NCI-H2196 (cell line): Measurements from ENCODE around the gene FGD3.
"Not testable (repeated sequence)": the region's sequence is repeated elsewhere in the genome, so short reads cannot be mapped to it uniquely, and the experiment has no call there.

Source experiments
- DNase-seq: peaks from one replicate; lab custom pipeline; 2025; ENCODE audit not compliant: unreplicated experiment; lab: John Stamatoyannopoulos, UW

FGD3 gene, protein sequence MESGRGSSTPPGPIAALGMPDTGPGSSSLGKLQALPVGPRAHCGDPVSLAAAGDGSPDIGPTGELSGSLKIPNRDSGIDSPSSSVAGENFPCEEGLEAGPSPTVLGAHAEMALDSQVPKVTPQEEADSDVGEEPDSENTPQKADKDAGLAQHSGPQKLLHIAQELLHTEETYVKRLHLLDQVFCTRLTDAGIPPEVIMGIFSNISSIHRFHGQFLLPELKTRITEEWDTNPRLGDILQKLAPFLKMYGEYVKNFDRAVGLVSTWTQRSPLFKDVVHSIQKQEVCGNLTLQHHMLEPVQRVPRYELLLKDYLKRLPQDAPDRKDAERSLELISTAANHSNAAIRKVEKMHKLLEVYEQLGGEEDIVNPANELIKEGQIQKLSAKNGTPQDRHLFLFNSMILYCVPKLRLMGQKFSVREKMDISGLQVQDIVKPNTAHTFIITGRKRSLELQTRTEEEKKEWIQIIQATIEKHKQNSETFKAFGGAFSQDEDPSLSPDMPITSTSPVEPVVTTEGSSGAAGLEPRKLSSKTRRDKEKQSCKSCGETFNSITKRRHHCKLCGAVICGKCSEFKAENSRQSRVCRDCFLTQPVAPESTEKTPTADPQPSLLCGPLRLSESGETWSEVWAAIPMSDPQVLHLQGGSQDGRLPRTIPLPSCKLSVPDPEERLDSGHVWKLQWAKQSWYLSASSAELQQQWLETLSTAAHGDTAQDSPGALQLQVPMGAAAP

DNA sequence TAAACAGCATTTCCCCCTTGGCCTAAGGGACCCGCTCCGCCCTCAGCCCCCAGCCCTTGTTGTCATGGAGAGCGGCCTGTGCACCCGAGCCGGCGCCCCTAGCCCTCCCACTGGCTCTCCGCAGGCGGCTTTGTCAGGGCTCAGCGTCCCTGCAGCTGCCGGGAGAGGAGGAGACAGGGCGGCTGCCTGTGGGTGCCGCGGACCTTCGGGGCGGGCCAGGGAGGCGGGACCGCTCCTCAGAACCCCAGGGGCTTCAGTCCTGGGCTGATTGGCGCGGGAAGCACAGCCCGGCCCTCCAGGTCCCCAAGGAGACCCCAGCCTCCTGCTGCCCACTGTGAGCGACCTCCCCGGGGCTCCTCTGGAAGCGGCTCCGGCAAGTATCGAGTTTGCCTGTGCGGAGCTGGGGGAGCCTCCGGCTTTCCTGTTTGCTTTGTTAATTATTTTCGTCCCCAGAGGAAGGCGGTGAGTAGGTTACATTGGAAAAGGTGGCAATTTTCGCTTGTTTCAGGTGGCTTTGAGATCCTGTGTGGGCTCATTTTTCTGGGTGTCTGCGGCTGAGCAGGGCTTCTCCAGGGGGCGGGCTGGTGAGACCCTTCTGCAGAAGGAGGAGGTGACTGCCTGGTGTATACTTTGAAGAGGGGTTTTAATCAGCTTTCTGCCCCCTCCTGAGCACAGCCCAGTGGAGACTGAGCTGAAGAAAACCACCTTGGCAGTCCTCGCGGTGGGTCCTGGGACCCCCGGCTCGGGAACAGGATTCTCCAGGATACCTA lies at the start of gene FGD3:
FGD3 (plus strand) TSS at position 256 of the 770 bp plus-strand sequence. CDS start 28,734 bp downstream, outside the sequence.
- peak; percentile 37 for DNase-seq

DNA sequence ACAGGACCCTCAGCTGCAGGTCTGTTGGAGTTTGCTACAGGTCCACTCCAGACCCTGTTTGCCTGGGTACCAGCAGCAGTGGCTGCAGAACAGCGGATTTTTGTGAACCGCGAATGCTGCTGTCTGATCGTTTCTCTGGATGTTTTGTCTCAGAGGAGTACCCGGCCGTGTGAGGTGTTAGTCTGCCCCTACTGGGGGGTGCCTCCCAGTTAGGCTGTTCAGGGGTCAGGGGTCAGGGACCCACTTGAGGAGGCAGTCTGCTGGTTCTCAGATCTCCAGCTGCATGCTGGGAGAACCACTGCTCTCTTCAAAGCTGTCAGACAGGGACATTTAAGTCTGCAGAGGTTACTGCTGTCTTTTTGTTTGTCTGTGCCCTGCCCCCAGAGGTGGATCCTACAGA lies 42.2 kb upstream of the FGD3 start:
- DNase-seq = not testable (repeated sequence)

DNA sequence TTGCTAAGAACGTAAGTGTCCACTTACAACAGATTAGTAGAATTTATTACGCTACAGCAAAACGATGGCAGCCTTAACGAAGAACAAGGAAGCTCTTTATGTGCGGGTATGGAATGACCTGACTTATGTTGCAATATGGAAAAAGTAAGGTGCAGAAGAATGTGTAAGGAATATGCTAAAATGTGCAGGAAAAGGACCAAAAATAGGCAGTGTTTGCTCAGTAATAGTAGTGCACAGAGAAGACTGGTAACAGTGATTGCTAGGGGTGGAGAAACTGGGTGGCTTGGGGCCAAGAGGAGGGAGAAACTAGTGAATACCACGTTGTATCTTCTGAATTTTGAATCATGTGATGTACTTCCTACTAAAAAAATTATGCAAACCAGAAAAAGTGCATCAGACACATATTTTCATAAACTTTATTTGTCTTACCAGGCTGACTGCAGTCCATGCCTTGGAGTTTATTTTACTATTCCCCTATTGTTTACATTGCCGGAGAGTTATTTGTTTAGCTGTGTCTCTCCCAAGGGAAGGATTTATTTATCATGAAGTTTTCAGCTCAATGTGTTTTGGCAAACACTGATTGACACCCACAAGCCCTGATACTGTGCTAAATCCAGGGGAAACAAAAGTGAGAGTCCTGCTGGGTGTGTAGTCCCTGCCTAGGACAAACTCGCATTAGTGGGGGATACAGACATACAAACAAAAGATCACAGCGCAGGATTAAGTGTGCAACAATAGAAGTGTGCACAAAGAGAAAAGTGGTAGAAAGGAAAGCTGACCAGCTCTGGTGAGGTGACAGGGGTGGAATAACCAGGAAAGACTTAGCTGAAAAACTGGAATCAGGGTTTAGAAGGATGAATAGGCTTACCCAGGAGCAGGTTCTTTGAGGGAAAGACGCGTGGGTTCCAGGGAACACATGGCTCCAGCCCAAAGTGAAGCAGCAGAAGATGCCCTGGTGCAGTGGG lies 35.5 kb upstream of the FGD3 start:
- DNase-seq = peak; percentile 2

DNA sequence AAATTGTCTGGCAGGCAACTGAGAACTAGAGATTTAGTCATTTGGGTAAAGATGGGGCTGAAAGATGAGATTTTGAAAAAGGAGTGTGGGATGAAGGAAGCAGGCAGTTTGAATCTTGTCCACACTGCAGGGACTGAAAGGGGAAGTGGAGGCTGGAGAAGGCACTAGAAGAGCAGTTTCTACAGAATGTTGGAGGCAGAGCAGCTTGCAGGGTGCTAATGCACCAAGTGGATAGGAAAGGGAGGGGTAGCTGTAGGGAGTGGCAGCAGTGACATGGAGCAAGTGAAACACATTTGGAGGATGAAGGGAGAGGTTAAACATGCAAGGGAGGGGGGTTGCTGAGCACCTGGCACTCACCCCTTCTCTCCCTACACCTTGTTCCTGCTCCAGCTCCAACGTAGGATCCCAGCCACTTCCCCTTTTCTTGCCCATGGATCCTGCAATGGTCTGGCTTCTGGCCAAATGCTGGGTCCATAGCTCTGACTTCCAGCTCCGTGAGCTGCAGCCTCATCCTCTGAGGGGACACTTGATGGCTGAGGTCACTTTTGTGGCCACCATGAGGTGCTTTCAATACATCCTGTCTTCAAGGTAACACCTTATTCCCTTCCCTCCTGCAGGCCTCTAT lies 30.0 kb upstream of the FGD3 start:
- DNase-seq = no peak

DNA sequence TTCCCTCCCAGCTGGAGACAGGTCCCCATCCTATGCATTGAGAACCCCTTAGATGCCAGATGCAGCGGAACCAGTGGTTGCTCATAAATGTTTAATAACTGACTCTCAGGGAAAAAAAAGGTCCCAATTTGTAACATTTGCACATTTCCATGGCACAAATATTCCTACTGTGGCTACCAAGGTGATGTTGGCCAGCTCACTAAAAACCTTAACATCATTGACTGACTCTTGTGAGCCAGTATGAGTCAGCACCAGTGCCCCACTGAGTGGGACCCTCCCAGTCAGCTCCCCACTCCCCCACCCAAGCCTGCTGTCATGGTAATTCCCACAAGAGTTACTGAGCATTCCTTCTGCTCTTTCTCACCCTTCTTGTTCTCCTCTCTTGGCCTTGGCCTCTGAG lies 26.9 kb upstream of the FGD3 start:
- DNase-seq = no peak

DNA sequence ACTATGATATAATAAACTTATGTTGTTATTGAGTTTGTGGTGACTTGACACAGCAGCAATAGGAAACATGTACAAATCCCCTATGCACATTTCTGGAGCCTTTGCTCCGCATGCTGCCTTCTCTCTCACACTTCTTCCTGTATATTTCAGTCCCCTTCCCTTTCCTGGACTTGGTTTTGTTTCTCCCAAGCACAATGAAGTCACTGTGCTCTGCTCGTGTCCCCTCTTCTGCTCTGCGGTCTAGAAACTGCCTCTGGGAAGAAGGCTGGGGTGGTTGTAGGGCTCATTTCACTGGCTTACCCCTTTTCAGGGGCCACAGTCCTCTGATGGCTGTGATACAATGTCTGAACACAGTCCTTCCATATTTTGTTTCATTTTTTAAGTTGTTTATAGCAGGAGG lies 15.7 kb upstream of the FGD3 start:
- no peak for DNase-seq

DNA sequence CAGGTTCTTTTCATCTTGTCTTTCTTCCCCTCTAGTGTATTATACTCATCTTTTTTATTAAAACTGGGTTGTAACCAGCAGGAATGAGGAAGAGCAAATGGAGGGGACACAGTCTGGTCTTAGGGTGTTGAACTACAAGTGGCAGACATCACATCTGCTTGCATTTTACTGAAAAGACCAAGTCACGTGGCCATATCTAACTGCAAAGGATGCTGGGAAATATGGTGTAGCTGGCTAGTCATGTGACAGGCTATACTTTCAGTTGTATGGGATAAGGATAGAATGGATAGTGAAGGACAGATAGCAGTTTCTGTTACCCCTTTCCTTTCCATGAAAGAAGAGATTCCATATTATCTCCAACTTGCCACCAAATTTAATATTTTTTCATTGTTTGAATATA lies 13.0 kb upstream of the FGD3 start:
- DNase-seq = no peak

DNA sequence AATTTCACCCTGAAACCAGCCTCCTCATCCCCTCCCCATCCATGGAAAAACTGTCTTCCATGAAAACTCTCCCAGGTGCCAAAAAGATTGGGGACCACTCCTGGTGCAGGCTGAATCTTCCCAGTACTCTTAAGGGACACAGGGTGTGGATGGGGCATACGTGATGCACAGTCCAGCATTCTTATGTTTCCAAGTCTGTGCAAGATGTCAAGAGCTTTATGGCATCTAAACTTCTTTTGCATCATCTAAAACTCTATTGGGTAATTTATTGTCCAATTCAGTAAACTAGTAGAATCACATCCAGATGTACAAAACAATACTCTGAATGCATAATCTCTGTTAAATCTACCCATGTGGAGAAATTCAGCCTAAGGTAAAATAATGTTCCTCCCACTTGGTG lies 9.3 kb upstream of the FGD3 start:
- DNase-seq = no peak

DNA sequence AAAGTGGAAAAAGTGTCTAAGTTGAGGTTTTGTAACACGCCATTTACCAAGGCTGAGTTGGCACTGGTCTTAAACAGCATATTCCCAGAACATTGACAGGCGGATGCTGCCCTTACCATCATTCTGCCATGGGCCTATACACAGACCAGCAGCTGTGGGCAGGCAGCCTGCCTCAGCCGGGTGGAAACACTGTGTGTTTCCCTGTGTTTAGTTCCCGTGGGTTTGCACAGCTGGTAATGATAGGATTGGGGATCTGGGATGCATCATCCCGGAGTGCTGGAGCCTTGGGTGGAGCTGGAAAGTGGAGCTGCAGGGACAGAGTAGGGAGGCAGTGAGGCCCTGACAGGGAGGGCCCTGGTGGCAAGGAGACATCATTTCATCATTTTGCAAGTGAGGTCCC lies 5.5 kb upstream of the FGD3 start:
- no peak for DNase-seq

DNA sequence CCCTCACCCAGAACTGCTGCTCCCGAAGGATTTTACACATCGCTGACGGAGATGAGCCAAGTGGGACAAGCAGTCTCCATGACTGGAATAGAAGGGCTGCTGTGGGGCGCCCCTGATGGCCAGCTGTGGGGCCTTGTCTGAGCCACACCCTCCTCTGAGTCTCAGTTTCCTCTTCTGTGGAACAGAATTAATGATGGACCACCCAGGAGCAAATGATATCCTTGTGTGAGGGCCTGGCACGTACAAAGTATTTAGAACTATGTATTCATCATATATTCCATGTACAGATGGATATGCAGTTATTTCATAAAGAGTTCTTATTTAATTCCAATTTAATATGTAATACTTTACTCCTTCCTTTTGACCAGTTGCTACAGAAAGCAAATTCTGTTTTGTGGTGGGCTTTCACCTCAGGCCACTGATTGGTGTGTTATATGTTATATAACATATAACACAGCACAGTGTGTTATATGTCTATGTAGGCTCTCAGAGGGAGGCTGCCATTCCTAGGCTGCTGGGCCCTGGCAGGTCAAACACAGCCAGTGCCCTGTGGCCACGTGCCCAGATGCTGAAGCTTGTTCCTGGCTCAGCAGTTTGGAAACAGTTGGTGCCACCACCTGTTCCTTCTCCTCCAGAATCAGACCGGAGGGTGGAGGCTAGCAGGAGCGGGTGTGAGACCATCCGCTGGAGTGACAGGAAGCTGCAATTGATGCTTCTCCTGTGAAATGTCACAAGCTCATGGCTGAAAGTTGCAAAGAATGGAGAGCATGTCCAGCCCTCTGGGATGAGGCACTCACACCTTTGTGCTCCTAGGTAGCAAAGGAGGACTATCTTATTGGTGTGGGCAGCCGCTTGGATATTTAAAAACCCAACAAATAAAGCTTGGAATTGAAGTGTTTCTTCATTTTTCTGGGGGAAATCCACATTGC lies 4.4 kb upstream of the FGD3 start:
- DNase-seq = peak; percentile 44

DNA sequence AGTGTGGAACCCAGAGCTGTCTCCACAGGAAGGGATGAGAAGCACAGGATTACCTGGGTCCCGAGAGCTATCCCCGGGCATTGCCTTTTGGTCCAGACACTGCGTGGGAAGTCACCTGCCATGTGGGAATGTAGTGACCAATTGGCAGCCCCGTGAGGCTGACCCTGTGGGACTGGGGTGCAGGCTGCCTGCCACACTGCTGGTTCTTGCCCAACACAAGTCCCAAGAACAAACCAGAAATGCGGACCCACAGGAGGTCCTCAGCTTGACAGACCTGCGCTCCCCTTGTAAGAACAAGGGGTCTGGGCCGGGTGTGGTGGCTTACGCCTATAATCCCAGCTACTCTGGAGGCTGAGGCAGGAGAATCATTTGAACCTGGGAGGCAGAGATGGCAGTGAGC lies 2.4 kb upstream of the FGD3 start:
- DNase-seq = no peak

DNA sequence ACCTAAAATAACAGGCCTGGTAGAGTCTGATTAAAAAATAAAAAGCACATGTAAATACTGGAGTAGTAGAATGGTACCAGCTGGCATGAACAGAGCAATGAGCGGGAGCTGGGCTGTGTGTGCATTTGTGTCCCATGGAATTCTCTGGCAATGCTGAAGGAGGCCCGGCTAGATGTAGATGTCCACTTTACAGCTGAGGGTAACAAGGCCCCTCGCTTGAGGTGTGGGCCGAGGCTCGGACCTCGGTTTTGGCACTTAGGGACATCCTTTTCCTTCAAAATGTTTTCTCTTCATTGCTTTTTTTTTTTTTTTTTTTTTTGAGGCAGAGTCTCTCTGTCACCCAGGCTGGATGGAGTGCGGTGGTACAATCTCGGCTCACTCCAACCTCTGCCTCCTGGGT lies 1.5 kb upstream of the FGD3 start:
- no peak for DNase-seq

DNA sequence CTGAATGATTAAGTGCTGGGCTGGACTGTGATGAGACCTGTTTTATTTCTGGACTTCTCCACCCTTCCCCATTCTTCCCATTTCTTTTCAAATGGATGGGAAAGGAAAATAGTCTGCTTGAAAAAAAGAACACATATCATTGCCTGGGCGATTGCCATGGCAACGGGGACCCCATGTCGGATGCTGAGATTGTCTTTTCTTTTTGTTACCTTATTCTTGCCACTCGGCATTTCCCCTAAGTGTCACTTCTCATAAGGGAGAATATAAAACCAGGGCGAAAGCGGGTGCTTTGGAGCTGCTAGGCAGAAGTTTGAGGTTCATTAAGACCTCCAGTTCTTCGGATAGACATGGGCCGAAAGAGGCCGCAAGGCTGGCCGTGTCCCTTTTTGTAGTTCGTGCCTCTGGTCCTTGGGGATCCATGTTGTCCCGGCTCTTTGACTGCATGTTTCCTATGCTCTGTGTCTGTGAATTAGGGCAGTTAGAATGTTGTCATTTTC lies 763 bp downstream of the FGD3 start:
- no peak for DNase-seq

DNA sequence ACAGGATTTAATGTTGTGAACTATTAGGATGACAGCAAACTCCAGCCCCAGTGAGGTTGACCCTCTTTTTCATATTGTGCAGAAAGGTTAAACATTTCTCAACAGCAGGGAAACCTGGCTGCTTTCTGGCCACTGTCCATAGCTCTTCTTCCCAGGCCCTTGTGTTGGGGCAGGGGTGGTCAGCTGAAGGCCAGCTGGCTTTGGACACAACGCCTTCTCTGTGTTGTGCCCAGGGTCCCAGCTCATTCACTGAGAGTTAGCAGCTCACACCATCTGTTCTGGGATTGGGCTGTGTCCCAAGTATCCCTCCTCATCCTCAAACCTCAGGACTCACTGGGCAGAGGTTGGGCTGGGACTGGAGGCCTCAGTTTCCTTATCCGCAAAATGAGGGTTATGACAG lies 1.3 kb downstream of the FGD3 start:
- no peak for DNase-seq

DNA sequence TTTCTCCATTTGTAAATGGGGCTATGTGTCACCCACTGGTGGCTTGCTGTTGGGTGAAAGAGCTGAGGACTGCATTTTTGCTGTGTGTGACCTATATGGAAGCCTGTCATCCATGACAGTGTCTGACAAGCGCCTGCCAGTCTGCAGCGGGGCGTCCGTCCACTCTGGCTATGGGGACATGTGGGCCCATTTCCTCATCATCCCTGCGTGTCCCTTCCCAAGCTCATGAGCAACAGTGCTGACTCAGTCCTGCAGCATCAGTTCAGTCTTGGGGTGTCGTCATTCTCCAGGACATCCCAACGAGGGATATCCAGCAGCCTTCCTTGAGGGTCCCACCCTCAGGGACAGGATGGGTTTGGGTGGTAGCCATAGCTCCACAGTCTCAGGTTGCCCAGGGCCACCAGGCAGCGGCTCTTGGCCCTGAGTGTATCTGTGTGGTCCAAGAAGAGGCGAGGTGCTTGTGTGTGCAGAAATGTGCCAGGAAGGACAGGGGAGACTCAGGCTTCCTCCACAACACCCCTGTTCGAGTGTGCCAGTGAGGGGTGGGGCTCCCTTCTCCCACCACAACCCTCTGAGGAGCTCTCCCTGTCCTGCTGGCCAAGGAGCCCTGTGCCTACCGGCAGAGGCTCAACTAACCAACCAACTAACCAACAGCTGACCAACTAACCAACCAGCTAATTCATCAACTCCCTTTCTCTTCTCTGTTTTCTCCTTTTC lies 2.1 kb downstream of the FGD3 start:
- no peak for DNase-seq

DNA sequence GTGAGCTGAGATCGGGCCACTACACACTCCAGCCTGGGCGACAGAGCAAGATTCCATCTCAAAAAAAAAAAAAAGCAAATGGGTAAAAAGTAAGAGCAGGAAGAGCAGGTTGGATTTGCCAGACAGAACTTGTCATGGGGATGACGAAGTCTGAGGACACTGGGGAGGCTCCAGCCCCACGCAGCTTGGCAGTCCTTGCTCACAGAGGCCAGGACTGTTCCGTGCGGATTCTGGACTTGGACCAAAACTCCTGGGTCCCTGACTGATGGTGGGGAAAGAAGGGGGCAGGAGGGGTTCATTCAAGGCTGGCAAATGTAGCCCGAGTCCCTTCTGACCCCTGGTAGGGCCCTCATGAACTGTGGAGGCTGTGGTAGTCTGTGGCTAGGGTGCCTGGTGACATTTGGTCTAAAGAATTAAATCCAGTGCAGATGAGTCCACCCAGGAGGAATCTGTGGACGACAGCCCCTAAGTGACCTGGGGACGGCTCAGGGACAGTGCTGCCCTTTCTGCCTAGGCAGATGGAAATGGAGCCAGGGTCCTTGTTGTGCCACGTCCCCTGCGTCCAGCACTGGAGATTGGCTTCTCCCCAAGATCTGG lies 3.1 kb downstream of the FGD3 start:
- no peak for DNase-seq

DNA sequence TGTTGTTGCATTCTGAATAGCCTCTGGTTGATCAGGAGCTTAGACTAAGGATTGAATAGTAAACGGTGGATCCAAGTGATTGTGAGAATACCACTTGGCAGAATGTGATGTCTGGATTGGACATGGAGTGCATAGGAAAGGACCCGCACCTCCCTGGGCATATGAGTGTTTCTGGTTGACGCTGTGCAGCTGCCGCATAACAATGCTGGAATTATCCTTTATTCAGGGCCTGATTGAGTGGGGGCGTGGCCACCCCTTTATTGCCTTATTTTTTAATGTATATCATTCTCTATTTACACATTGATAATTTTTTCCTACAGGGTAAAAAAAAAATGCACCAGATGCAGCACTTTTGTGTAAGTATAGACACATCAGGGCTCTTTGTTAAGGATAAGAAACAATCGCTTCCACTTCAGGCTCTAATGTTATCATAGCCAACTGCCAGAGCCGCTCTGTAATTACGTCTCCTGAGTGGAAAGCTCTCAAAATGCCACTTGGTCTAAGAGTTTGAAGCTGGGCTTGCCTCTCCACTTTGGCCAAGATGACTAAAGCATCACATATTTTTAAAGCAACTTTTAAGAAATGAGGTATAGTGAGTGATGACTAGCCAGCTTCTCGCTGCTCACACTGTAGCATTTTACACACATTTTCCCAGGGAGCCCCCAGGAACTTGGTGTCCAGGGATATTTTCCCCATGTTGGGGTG lies 5.7 kb downstream of the FGD3 start:
- DNase-seq = no peak
